ENCODE results near the gene MAGI1. TPM values are rescaled to one million over a fixed set of nuclear protein-coding genes. Genes with fewer than 3 reads are reported as not detected.

The MAGI1 gene
- total RNA-seq, 3 donors from 2014 or later, result 22.1 to 94.4 (median 70.5) TPM

DNA sequence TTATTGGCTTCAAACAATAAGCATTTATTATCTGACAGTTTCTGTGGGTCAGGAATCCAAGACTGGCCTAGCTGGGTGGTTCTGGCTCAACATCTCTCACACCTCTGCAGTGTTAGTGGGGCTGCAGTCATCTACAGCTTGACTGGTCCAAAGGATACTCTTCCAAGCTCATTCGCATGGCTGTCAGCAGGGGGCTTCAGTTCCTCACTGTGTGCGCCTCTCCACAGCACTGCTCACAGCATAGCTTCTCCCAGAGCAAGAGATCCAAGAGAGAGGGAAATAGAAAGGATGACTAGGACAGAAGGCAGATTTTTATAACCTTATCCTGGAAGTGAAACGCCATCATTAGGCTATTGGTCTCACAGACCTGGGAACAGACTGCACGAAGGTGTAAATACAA lies 64.2 kb downstream of the MAGI1 start:
- Histone ChIP-seq H3K36me3 (no peaks in the 10 kb centered on the region), H3K27me3 (no peaks in the 10 kb centered on the region), H3K4me3 (no peak overlapping the region), H3K4me1 (no peaks in the 10 kb centered on the region), H3K9me3 (no peaks in the 10 kb centered on the region), H3K27ac (no peak overlapping the region)
- TF ChIP-seq POLR2A (IDR thresholded peaks at IDR 0.05) (no peak), POLR2AphosphoS5 (IDR thresholded peaks at IDR 0.05) (no peak)
- TF ChIP-seq, protein P1, sequence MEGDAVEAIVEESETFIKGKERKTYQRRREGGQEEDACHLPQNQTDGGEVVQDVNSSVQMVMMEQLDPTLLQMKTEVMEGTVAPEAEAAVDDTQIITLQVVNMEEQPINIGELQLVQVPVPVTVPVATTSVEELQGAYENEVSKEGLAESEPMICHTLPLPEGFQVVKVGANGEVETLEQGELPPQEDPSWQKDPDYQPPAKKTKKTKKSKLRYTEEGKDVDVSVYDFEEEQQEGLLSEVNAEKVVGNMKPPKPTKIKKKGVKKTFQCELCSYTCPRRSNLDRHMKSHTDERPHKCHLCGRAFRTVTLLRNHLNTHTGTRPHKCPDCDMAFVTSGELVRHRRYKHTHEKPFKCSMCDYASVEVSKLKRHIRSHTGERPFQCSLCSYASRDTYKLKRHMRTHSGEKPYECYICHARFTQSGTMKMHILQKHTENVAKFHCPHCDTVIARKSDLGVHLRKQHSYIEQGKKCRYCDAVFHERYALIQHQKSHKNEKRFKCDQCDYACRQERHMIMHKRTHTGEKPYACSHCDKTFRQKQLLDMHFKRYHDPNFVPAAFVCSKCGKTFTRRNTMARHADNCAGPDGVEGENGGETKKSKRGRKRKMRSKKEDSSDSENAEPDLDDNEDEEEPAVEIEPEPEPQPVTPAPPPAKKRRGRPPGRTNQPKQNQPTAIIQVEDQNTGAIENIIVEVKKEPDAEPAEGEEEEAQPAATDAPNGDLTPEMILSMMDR (IDR thresholded peaks at IDR 0.05), result no peak
- DNase-seq (ENCODE audit: low spot score in 2 of 2), result no peak
- intact Hi-C loops (cut with DNase I; ENCODE audit: low total_unique reads), result no loop called here

DNA sequence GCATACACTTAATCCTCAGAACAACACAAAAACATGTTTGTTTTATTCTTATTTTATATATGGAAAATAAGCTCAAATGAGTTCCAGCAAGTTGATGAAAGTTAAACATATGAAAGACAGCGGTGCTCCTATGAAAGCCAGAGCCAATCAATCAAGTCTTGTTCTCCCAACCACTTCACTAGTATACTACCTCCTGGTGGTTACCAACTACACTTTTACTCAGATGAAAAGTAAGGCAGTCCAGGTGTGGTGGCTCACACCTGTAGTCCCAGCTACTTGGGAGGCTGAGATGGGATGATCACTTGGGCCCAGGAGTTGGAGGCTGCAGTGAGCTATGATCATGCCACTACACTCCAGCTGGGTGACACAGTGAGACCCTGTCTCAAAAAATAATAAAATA lies 66.0 kb downstream of the MAGI1 start:
- H3K4me1 ChIP-seq, result no peaks in the 10 kb centered on the region
- intact Hi-C loops (cut with DNase I; ENCODE audit: low total_unique reads), result no loop called here

DNA sequence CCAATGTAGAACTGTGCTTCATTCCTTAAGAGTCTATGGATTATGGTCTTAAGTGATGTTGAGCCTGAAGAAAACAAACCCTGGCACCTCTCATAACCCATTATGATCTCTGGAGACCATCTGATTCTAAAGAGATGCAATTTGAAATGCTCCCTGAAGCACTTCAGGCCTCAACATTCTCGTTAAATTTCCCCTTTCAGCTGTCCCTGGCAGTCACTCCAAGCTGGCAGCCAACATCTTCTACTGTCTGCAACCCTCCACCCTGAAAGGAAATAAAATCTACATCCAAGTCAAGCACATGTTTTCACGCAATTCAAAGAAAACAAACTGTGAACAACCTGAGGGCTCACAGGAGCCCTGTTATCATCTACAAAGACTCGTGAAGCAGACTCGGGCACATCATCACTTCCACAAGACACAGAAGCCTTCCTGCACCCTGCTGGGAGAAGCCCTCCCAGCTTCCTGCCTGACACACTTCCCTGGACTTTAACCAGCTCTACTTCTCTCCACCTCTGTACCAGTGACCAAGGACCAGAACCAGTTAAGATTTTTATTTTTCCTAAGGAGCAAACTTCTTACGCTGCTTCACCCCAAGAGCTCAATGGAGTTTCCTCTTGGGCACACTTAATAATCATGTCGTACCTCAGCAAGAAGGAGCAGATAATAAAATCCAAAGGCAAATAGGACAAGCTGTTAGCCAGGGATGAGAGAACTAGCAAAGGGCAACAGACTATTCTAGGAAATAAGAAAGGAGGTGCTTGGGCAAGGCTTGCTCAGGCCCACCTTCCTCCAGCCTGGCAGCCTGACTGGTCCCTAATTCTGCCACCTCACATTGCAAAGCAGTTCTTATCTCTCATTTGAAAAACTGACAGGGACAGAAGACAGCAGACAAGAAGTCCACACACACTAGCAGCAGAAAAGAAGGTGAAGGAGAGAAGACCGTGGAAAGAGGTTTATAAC lies 67.1 kb downstream of the MAGI1 start:
- no peak overlapping the region for H3K27ac ChIP-seq
- no peak overlapping the region for H3K4me3 ChIP-seq
- no peaks in the 10 kb centered on the region for H3K4me1 ChIP-seq
- no peak for DNase-seq (ENCODE audit: low spot score in 2 of 2)
- no peaks in the 10 kb centered on the region for H3K27me3 ChIP-seq
- TF ChIP-seq POLR2A (IDR thresholded peaks at IDR 0.05) (no peak), POLR2AphosphoS5 (IDR thresholded peaks at IDR 0.05) (no peak)
- intact Hi-C loops (cut with DNase I; ENCODE audit: low total_unique reads), result no loop called here
- no peaks in the 10 kb centered on the region for H3K36me3 ChIP-seq
- H3K9me3 ChIP-seq, result no peaks in the 10 kb centered on the region

More for the DNA sequence above, 66.0 kb downstream of the MAGI1 start:
- TF ChIP-seq POLR2A (IDR thresholded peaks at IDR 0.05), result no peak
- TF ChIP-seq POLR2AphosphoS5 (IDR thresholded peaks at IDR 0.05), result no peak
- TF ChIP-seq, protein P1 (IDR thresholded peaks at IDR 0.05), result no peak
- DNase-seq (ENCODE audit: low spot score in 2 of 2), result no peak
- H3K9me3 ChIP-seq, result no peaks in the 10 kb centered on the region
- H3K27ac ChIP-seq, result no peak overlapping the region
- no peak overlapping the region for H3K4me3 ChIP-seq
- no peaks in the 10 kb centered on the region for H3K27me3 ChIP-seq
- no peaks in the 10 kb centered on the region for H3K36me3 ChIP-seq

DNA sequence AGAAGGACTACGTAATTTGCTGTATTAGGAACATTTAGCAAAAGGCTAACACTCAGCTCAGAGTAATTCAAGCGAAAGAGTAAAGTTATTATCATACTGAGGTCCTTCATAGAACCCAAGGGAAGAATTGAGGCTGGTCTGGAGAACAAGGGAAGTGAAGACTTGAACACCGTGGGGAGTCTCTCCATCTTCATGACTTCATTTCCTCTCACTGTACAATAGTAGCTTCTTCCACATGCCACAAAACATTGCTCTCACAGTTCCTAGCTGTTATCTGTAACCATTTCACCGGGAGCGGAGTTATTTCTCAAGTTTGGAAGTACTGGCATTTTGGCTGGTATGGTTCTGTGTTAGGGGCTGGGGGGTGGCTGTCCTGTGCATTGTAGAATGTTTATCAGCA lies 69.7 kb downstream of the MAGI1 start:
- Histone ChIP-seq H3K27me3 (no peaks in the 10 kb centered on the region), H3K4me1 (no peaks in the 10 kb centered on the region), H3K27ac (no peak overlapping the region), H3K4me3 (no peak overlapping the region), H3K9me3 (no peaks in the 10 kb centered on the region), H3K36me3 (no peaks in the 10 kb centered on the region)
- TF ChIP-seq POLR2A (IDR thresholded peaks at IDR 0.05), result no peak
- TF ChIP-seq, protein P1 (IDR thresholded peaks at IDR 0.05), result no peak
- no peak for TF ChIP-seq POLR2AphosphoS5 (IDR thresholded peaks at IDR 0.05)
- intact Hi-C loops (cut with DNase I; ENCODE audit: low total_unique reads), result no loop called here
- no peak for DNase-seq (ENCODE audit: low spot score in 2 of 2)

DNA sequence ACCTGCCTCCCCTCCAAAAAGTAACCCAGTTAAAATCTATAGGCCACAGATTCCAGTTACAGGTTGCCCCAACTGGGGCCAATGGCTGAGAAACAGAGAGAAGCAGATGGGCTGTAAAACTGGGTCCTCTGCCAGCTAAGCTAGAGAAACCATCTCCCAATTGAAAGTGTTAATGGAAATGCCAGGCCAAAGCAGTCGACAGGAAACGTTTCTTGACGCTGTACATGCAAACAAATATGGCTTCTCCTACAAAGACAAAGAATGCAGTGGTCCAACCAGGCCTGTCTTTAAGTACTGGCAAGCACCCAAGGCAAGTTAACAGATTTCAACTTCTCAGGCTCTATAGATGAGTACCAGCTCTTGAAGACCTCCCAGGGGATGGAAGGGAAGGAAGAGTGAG lies 71.3 kb downstream of the MAGI1 start:
- no peak overlapping the region for H3K4me3 ChIP-seq
- no peaks in the 10 kb centered on the region for H3K4me1 ChIP-seq
- H3K9me3 ChIP-seq, result no peaks in the 10 kb centered on the region
- no peak for DNase-seq (ENCODE audit: low spot score in 2 of 2)
- no peaks in the 10 kb centered on the region for H3K36me3 ChIP-seq
- no peaks in the 10 kb centered on the region for H3K27me3 ChIP-seq
- intact Hi-C loops (cut with DNase I; ENCODE audit: low total_unique reads), result no loop called here
- H3K27ac ChIP-seq, result no peak overlapping the region
- TF ChIP-seq POLR2A (IDR thresholded peaks at IDR 0.05), result no peak
- TF ChIP-seq, protein P1 (IDR thresholded peaks at IDR 0.05), result no peak
- no peak for TF ChIP-seq POLR2AphosphoS5 (IDR thresholded peaks at IDR 0.05)

Measured in breast epithelium (tissue), 4 donors.